Esophagus muscularis mucosa (tissue), 4 donors: ENCODE measurements around the gene AMFR. TPM values are rescaled to one million over a fixed set of nuclear protein-coding genes. Genes with fewer than 3 reads are reported as not detected.

Experiments
- DNase-seq: peaks from one replicate; pipeline ENCODE4 v3.0.0-alpha.2; 2017; ENCODE audit errors: extremely low spot score
- H3K27ac ChIP-seq, 4 donors: fragments of 200-600 bp; sonication (generic); replicated peaks in 1 of 4; 1 replicate in 3 of 4; 2 replicates in 1 of 4; pipeline ENCODE4 v1.5.1; 2016 to 2019; ENCODE audit warnings: mild to moderate bottlenecking in 1 of 4
- H3K27me3 ChIP-seq, 4 donors: fragments of 200-600 bp; sonication (generic); one replicate each; pipeline versions ENCODE4 v1.5.1 to v1.6.0; 2016 to 2019
- H3K36me3 ChIP-seq, 4 donors: fragments of 200-600 bp; sonication (generic); one replicate each; pipeline ENCODE4 v1.5.1; 2016 to 2019
- H3K4me1 ChIP-seq, 4 donors: fragments of 200-600 bp; sonication (generic); one replicate each; pipeline ENCODE4 v1.5.1; 2016 to 2019
- H3K4me3 ChIP-seq, 4 donors: fragments of 200-600 bp; sonication (generic); 1 replicate in 2 of 4; 2 replicates in 2 of 4; pipeline ENCODE4 v1.5.1; 2016 to 2019; ENCODE audit warnings: mild to moderate bottlenecking in 4 of 4, moderate library complexity in 1 of 4
- H3K9me3 ChIP-seq, 4 donors: fragments of 200-600 bp; sonication (generic); 1 replicate in 3 of 4; 2 replicates in 1 of 4; pipeline ENCODE4 v1.5.1; 2016 to 2019
- CTCF ChIP-seq, 3 experiments: fragments of 200-600 bp in 2 of 3; fragments of 450-650 bp in 1 of 3; sonication (generic) in 2 of 3; IDR thresholded peaks; one replicate each; pipeline ENCODE4 v1.5.1; 2017 to 2019; ENCODE audit warnings: antibody characterized with exemption in 3 of 3, mild to moderate bottlenecking in 2 of 3, moderate library complexity in 1 of 3
- EP300 ChIP-seq: sonication (generic); formaldehyde crosslinking; IDR thresholded peaks from one replicate; pipeline ENCODE4 v1.6.1; 2017; ENCODE audit warnings: antibody characterized with exemption
- POLR2A ChIP-seq: fragments of 450-650 bp; IDR thresholded peaks from one replicate; pipeline ENCODE4 v1.6.1; 2017; ENCODE audit warnings: antibody characterized with exemption, moderate library complexity, mild to moderate bottlenecking, low read depth
- POLR2AphosphoS5 ChIP-seq, 2 donors: sonication (generic); formaldehyde crosslinking; IDR thresholded peaks; one replicate each; pipeline ENCODE4 v1.6.1; 2017; ENCODE audit warnings: antibody characterized with exemption in 2 of 2
- WGBS: methylation state at CpG from one replicate; pipeline ENCODE4 v1.1.5; 2018; 5-methylcytosine and 5-hydroxymethylcytosine counted together
- intact Hi-C: fragments of 100-400 bp; cut with DNase I; formaldehyde crosslinking; loops from one replicate; pipeline ENCODE4 v1.15.1; 2023
- total RNA-seq, 4 donors: library from RNA; depleted of rRNA; stranded (reverse); fragments of >200 nt; gene quantifications; one replicate each; pipeline versions ENCODE4 v1.1.0 to v1.2.1, GENCODE V29; 2016

AMFR gene
- total RNA-seq, 4 donors from 2014 or later = 150 to 205 (median 179) TPM

- WGBS = 97% methylated on average over 4 of the region's 4 CpGs
- H3K9me3 ChIP-seq = no peaks in the 10 kb centered on the region
- H3K4me3 ChIP-seq = no peak overlapping the region
- intact Hi-C loops = no loop called here
- no peak for DNase-seq
- TF ChIP-seq EP300 (no peak), CTCF (IDR thresholded peaks at IDR 0.05) (no peak), POLR2AphosphoS5 (IDR thresholded peaks at IDR 0.05) (no peak), POLR2A (no peak)
- no peaks in the 10 kb centered on the region for H3K27me3 ChIP-seq
- no peak overlapping the region for H3K27ac ChIP-seq
- peaks cover 9 to 48% (median 44%) of the 10 kb centered on the region in 4 donors for H3K4me1 ChIP-seq
- H3K36me3 ChIP-seq = peaks cover 7 to 14% (median 9%) of the 10 kb centered on the region in 4 donors
Observed at GRCh38 chr16:56417138-56417537, 8.2 kb downstream of the AMFR start.

GRCh38 chr16:56415875-56416274 is 9.5 kb downstream of the AMFR start:
- Histone ChIP-seq H3K4me1 (peaks cover 7 to 43% (median 37%) of the 10 kb centered on the region in 4 donors), H3K27me3 (no peaks in the 10 kb centered on the region), H3K27ac (no peak overlapping the region), H3K9me3 (no peaks in the 10 kb centered on the region), H3K36me3 (peaks cover 14 to 26% (median 16%) of the 10 kb centered on the region in 4 donors), H3K4me3 (no peak overlapping the region)
- no peak for DNase-seq
- WGBS = 91% methylated on average over 4 of the region's 4 CpGs
- intact Hi-C loops = no loop called here
- TF ChIP-seq POLR2A (no peak), EP300 (no peak), CTCF (IDR thresholded peaks at IDR 0.05) (no peak), POLR2AphosphoS5 (IDR thresholded peaks at IDR 0.05) (no peak)

- H3K27me3 ChIP-seq = no peaks in the 10 kb centered on the region
- peaks cover 7 to 31% (median 23%) of the 10 kb centered on the region in 4 donors for H3K4me1 ChIP-seq
- H3K4me3 ChIP-seq = no peak overlapping the region
- H3K27ac ChIP-seq = no peak overlapping the region
- H3K9me3 ChIP-seq = no peaks in the 10 kb centered on the region
- 92% methylated on average over 5 of the region's 5 CpGs for WGBS
- intact Hi-C loops = no loop called here
- DNase-seq = no peak
- peaks cover 18 to 39% (median 22%) of the 10 kb centered on the region in 4 donors for H3K36me3 ChIP-seq
- TF ChIP-seq POLR2A (no peak), CTCF (IDR thresholded peaks at IDR 0.05) (no peak), POLR2AphosphoS5 (IDR thresholded peaks at IDR 0.05) (no peak), EP300 (no peak)
Observed at GRCh38 chr16:56414366-56414765, 11.0 kb downstream of the AMFR start.

GRCh38 chr16:56413381-56413780 is 12.0 kb downstream of the AMFR start:
- TF ChIP-seq POLR2A (no peak), POLR2AphosphoS5 (IDR thresholded peaks at IDR 0.05) (no peak)
- no peak overlapping the region for H3K27ac ChIP-seq
- peaks cover 7 to 23% (median 20%) of the 10 kb centered on the region in 4 donors for H3K4me1 ChIP-seq
- DNase-seq = no peak
- WGBS = 75% methylated on average over 5 of the region's 5 CpGs
- intact Hi-C loops = no loop called here
- H3K27me3 ChIP-seq = no peaks in the 10 kb centered on the region
- no peak overlapping the region for H3K4me3 ChIP-seq
- H3K9me3 ChIP-seq = no peaks in the 10 kb centered on the region
- H3K36me3 ChIP-seq = peaks cover 28 to 49% (median 32%) of the 10 kb centered on the region in 4 donors

GRCh38 chr16:56411624-56412023 is 13.7 kb downstream of the AMFR start:
- no peak overlapping the region for H3K4me3 ChIP-seq
- H3K27me3 ChIP-seq = no peaks in the 10 kb centered on the region
- peaks cover 7 to 23% (median 17%) of the 10 kb centered on the region in 4 donors for H3K4me1 ChIP-seq
- peaks cover 39 to 64% (median 45%) of the 10 kb centered on the region in 4 donors for H3K36me3 ChIP-seq
- DNase-seq = no peak
- H3K9me3 ChIP-seq = no peaks in the 10 kb centered on the region
- 97% methylated on average over 2 of the region's 2 CpGs for WGBS
- intact Hi-C loops = no loop called here
- TF ChIP-seq POLR2A = no peak
- no peak for TF ChIP-seq POLR2AphosphoS5 (IDR thresholded peaks at IDR 0.05)
- TF ChIP-seq CTCF (IDR thresholded peaks at IDR 0.05) = no peak
- no peak for TF ChIP-seq EP300
- no peak overlapping the region for H3K27ac ChIP-seq
